TTC549 (cell line): Measurements from ENCODE around the gene HAL.

Experiments
- FAIRE-seq: peaks from 2 replicates; lab custom pipeline; 2012; peaks lifted over from hg19 to GRCh38; lab: Jason Lieb, UNC

The HAL gene

GRCh38 chr12:96007729-96008128 is 11.6 kb upstream of the HAL start:
- no peak for FAIRE-seq

GRCh38 chr12:96006727-96007126 is 10.6 kb upstream of the HAL start:
- FAIRE-seq: no peak

GRCh38 chr12:96000858-96001257 is 4.7 kb upstream of the HAL start:
- FAIRE-seq: no peak

- FAIRE-seq: no peak
These were observed 3.3 kb upstream of the HAL start for GRCh38 chr12:95999484-95999883.

DNA sequence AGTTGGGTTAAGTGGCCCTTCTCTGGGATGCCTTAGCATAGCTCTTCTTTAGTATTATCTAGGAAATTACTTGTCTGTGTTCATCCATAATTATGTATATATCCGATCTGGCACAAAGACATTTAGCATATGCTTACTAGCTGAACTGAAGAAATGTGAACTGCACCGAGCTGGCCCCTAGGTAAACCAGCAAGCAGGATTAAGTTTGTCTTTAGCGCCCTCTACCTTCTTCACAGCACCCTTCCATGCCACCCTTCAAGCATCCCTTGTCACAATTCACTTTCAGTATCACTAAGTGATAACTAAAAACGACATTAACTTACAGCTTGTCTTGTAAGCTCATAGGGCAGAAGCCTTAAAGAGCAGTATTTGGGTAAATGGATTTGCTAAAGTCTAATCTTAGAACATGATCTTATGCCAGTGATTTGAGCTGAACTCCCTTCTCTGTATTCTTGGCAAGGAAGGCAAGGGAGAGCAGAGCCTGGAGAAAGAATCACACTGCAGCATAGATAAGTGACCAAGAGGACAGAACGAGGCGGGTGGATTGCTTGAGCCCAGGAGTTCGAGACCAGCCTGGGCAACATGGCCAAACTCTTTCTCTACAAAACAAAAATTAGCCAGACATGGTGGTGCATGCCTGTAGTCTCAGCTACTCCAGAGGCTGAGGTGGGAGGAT is 2.6 kb upstream of the HAL start:
- FAIRE-seq: peak; percentile 31

DNA sequence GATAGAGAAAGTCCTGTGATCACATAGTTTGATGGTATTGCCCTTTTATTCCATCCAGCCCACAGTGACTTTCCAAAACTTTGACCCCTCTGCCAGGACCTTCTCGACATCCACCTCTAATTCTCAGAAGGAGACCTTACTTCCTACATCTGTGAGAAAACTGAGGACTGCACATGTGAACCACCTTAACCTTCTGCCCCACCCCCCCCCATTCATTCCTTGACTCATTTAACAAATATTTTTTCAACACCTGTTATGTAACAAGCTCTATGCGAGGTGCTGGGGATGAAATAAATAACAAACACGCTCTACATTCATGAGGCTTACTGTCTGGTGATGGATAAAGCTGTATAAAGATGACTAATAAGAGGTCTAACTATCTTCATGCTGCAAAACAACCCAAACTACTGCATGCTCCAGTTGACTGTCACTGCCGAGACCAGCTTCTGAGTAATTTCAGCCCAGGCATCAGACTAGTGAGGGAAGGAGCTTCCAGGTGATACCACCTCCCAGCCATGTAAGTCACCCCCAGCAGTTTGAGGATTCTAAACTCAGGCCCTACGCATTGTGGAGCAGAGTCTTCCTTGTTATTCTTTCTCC is 1.9 kb upstream of the HAL start:
- FAIRE-seq: no peak

GRCh38 chr12:95997276-95997675 is 1.1 kb upstream of the HAL start:
- FAIRE-seq: no peak

DNA sequence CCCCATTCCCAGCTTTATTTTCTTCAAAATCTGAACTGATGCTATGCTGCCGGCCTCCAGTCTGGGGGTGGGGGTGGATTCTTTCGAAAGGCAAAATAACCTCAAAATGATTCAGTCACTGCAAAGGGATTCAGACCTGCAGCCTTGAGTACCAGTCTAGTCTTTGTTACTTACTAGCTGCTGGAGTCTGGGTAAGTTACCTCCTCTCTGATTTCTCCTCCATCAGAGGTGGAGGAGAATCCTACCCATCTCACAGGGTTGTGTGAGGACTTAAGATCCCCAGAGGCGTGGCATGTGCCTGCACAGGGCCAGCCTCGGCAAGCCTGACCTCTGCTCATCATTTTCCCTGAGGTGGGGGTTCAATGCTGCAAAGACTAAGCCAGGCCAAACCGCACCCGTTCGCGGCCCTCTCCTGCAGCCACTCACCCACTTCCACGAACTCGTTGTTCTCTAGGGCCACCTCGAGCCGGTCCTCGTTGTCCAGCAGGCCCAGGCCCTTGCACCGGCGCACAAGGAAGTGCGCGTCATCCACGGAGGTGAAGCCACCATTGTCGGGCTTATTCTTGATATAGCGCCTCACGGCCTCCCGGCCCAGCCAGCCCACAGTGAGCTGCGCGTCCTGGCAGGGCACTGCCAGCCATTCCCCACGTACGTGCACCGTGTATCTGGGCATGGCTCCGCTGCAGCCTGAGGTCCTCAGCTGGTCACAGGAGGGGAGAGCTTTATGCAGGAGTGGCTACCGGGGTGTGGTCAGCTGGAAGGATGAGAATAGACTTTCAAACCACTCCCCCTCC is 709 bp downstream of the HAL start:
- no peak for FAIRE-seq

- FAIRE-seq: no peak
These were observed 1.7 kb downstream of the HAL start for GRCh38 chr12:95994476-95994875.

DNA sequence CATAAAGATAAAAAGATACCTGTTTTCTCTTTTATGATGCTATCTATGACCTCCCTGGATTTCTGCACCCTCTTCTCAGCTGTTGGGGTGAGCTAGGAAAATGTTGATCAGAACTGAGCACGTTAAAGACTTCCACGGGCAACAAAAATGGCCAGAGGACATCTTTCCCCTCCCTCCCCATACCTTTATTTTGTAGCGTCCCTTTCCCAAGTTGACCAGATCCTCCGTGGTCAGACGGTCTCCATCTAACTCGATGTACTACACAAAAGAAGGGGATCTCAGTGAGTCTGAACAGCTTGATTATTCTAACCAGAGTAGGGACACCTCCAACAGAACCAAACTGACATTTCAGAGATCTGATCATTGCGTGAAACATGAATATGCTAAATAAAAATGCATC is 2.2 kb downstream of the HAL start:
- FAIRE-seq: no peak

DNA sequence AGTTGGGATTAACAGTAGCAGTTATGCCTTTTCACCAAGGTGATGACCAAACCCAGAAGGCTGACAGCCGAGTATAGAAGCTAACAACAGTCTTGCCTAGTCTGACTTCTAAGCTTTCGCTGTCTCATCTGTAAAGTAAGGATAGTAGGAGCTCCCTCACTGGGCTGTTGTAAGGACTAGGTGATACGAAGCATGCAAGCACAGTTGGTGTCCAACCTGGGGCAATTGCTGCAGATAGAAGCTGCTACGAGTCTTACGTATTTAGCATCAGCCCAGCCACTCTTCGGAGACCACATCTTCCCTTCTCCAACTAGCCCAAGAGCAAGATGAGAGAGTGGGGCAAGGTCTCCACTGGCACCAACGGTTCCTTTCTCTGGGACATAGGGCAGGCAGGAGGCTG is 6.0 kb downstream of the HAL start:
- FAIRE-seq: no peak

DNA sequence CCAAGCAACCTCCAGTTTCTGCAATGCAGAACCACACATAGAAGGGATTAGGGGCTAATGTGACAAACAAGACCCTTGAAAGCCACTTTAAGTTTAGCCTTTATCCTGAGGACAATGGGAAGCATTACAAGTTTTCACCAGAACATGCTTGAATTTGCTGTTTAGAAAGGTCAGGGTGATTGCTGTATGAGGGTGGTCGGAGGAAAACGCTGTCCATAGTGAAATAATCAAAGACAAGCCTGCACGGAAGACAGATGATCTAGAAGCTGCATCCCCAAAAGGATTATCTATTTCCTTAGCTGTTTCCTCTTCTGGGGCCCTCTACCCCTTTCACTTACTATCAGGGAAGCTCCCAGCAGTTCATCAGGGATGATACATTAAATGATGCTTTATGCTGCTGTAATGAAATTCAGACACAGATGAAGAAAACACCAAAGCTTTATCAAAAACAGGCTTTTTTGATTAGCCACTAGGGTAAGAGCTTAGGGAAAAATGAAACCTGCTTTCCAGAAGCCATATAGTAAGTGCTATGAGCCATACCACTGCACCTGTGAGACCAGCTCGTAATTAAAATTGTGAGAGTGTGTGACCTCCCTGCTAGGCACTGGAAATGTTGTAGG is 6.5 kb downstream of the HAL start:
- FAIRE-seq: no peak

DNA sequence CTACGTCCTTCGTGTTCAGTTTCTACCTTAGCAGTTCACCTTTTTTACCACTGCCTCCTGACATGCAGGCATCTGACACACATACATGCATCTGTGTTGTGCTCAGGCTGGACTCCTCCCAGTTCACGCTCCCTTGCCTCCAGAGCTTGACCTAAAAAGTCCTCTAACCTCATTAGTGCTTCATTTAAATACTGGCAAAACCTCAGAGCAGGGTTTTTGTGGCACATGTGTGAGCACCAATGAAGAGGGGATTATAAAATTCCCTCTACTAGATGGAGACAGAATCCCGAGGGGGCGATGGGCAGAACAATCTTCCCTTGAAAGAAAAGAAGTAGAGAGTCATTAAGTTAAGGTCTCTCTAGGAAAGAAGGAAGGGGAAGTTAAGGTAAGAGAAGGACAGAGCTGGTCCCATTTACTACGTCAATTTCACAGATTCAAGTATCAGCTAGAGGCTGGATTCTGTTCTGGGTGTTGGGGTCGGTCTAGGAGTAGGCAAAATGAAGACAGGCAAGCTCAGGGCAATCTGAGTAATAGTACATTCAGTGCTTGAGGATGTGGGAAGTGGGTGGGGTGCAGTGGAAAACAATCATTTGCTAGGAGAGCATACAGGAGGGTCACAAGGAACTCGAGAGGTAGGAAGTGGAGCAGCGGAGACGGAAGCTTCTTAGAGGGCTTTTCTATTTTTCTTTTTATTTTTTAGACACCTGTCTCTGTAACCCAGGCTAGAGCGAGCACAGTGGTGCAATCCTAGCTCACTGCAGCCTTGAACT is 7.5 kb downstream of the HAL start:
- FAIRE-seq: no peak

DNA sequence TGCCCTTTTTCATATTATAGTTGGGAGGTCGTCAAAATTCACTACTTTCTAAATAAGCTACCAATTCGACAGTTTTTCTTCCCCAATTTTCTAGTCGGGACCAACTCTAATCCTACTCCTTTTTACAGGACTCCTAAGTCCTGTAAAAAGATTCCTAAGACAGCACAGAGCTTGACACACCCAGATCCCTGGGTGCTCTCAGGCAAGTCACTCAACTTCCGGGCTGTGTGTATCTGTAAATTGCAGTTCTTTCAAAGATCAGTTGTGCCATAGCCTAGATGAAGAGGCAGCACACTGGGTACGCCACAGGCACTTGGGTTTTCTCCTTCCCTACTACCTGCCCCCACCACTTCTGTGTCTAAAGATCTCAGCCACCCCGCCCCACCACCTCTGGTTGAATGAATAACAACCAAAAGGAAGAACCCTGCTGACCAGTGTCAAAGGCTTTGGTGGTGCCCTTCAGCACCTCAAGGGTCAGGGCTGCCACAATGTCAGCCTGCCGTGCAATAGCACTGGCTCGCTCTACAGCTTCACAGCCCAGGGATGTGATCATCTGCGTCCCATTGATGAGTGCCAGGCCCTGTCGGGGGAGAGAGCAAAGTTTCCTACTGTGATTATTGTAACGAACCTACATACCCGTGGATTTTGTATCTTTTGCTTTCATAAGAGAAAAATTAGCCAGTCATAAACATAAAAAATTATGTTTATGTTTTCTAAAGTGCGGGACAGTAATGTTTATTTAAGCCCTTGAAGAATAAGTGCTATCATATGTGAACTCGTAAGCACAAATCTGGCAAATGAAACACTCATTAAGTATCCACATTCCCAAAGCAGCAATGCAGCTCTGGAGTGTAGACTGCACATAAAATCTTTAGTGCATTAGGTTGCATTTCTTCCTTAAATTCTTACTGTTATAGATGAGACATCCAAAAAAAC is 9.2 kb downstream of the HAL start:
- FAIRE-seq: no peak

DNA sequence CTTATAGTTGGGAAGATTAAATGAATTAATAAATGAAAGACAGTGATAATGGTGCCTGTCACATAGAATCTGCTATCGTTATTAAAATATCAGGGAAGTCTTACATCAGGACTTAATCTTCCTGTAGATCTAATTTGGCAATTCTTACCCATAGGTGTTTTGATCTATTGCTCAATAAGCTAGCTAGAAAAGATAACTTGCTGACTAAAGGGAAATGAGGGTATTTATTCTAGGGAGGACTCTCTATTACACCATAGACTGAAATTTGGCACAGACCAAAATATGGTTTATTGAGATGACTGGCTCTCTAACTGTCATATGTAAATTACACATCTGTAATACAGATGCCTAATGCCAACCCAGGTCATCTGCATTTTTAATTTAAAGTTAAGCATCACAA is 11.5 kb downstream of the HAL start:
- FAIRE-seq: no peak

DNA sequence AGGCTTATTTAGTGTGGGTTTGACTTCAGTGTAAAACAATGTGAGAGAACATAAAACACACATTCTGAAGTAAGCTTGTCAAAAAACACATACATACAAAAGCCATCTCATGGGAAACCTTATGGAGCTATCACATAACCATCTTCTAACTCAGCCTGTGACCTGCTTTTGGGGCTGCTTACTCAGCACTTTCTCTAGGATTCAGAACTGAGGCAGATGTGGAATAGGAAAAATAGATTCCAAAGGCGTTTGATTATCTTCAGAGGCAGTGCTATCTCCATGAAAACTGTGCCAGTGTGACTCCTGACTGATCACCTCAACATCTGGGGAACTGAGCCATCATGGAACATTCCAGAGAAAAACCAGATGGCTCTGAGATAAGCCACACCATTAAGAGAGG is 13.5 kb downstream of the HAL start:
- FAIRE-seq: no peak

DNA sequence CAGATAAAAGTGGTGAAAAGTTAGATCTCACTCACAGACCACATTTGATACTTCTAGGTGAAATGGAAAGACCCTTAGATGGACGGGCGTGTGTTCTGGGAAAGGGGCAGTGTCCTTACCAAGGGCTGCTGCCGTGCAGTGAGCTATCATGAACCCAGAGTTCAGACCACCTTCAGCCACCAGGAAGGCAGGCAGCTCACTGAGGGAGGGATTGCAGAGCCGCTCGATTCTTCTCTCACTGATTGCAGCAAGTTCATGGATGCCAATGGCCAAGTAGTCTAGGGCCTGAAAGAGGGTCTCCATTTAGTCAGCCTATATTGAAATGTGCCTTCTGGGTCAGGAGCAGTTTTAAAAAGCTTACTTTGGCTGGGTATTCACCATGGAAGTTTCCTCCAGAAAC is 15.7 kb downstream of the HAL start:
- FAIRE-seq: no peak

DNA sequence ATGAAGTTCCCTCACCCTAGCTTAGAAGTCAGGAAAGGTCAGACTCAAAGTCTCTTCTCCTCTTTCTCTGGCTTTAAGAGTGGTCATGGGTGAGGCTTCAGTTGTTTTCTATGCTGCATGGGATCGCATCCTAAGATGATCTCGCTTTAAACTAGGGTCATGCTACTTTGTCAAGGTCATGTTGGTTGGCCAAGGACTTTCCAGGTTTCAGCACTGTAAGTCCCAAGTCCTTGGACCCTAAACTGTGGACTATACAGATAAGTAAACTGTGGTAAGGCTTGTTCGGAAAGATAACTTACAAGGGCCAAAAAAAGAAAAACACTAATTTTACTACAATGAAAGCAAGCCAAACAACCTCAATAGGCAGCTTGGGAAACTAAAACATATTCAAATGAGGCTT is 17.4 kb downstream of the HAL start:
- FAIRE-seq: no peak

GRCh38 chr12:95978351-95978750 is 17.8 kb downstream of the HAL start:
- no peak for FAIRE-seq

DNA sequence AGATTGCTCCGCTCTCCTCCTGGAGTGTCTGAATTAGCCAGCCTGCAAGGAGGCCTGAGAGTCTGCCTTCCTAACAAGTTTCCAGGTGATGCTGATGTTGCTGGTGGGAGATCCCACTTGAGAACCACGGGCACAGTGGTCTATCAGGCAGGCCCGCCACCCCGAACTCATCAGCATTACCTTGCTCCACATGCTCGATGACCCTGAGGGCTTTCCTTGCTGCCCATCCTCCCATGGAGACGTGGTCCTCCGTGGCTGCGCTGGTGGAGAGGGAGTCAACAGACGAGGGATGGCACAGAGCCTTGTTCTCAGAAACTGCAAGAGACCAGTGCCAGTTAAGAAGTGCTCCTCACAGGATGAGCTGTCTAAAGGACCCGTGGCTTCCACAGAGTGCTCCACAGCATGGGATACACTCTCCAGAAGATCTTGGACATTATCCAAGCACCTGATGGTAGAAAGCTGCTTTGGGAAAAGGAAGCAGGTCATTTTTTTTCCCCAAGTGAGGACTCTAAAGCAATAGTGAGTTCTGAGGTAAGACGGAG is 18.3 kb downstream of the HAL start:
- no peak for FAIRE-seq

- FAIRE-seq: no peak
These were observed 19.7 kb downstream of the HAL start for GRCh38 chr12:95976416-95976832.
